OCI-LY1 (cell line): Measurements from ENCODE around the gene FHIT.

Experiments used
- H2AFZ ChIP-seq: fragments of 200-600 bp; sonication (generic), shearing (Covaris generic); 2 replicates; pipeline ENCODE4 v1.6.0; 2014; ENCODE audit warnings: antibody characterized with exemption, mild to moderate bottlenecking, low read length
- H3F3A ChIP-seq: fragments of 200-600 bp; sonication (generic), shearing (Covaris generic); 2 replicates; pipeline ENCODE4 v1.6.0; 2014; ENCODE audit warnings: mild to moderate bottlenecking, antibody characterized with exemption, low read length, moderate library complexity; ENCODE audit not compliant: insufficient read depth
- H3K27ac ChIP-seq: fragments of 200-600 bp; sonication (generic); 2 replicates; pipeline ENCODE4 v1.5.1; 2014; ENCODE audit warnings: low read length, mixed run types, mild to moderate bottlenecking, low read depth; ENCODE audit not compliant: poor library complexity, severe bottlenecking
- H3K27me3 ChIP-seq: fragments of 200-600 bp; sonication (generic); 2 replicates; pipeline ENCODE4 v1.6.0; 2014; ENCODE audit warnings: antibody characterized with exemption, mild to moderate bottlenecking, low read length, moderate library complexity; ENCODE audit not compliant: insufficient read depth
- H3K36me3 ChIP-seq: fragments of 200-600 bp; sonication (generic); 2 replicates; pipeline ENCODE4 v1.6.1; 2014; ENCODE audit warnings: mild to moderate bottlenecking, antibody characterized with exemption, low read length, moderate library complexity, mixed read lengths; ENCODE audit not compliant: insufficient read depth
- H3K4me1 ChIP-seq: fragments of 200-600 bp; sonication (generic); 2 replicates; pipeline ENCODE4 v1.5.1; 2014; ENCODE audit warnings: mild to moderate bottlenecking, low read length, moderate library complexity; ENCODE audit not compliant: insufficient read depth, severe bottlenecking
- H3K4me2 ChIP-seq: fragments of 200-600 bp; sonication (generic), shearing (Covaris generic); 2 replicates; pipeline ENCODE4 v1.6.1; 2014; ENCODE audit warnings: low read length
- H3K4me3 ChIP-seq: fragments of 200-600 bp; sonication (generic); 2 replicates; pipeline ENCODE4 v1.5.1; 2014; ENCODE audit warnings: low read length, low read depth, mild to moderate bottlenecking, mixed read lengths; ENCODE audit not compliant: poor library complexity, severe bottlenecking
- H3K79me2 ChIP-seq: fragments of 200-600 bp; shearing (Covaris generic); 2 replicates; pipeline ENCODE4 v1.6.1; 2016; ENCODE audit warnings: mixed run types, low read length, mixed read lengths; ENCODE audit not compliant: insufficient read depth
- H3K9ac ChIP-seq: fragments of 200-600 bp; sonication (generic), shearing (Covaris generic); 2 replicates; pipeline ENCODE4 v1.6.1; 2014; ENCODE audit warnings: mild to moderate bottlenecking, low read length, mixed read lengths
- H3K9me2 ChIP-seq: fragments of 200-600 bp; sonication (generic), shearing (Covaris generic); 2 replicates; pipeline ENCODE4 v1.6.1; 2014; ENCODE audit warnings: low read depth, mild to moderate bottlenecking, low read length, mixed read lengths
- H3K9me3 ChIP-seq: fragments of 200-600 bp; shearing (Covaris generic); 2 replicates; pipeline ENCODE4 v1.6.1; 2014; ENCODE audit warnings: low read length, mixed read lengths
- H4K20me1 ChIP-seq: fragments of 200-600 bp; sonication (generic), shearing (Covaris generic); 2 replicates; pipeline ENCODE4 v1.6.0; 2016; ENCODE audit warnings: mild to moderate bottlenecking, low read length; ENCODE audit not compliant: insufficient read depth
- CTCF ChIP-seq: fragments of 200-600 bp; sonication (generic), shearing (Covaris generic); IDR thresholded peaks from 2 replicates; pipeline ENCODE4 v1.5.1; 2017; ENCODE audit warnings: mild to moderate bottlenecking, antibody characterized with exemption, low read length, moderate library complexity, mixed read lengths
- EZH2 ChIP-seq: fragments of 200-600 bp; sonication (generic), shearing (Covaris generic); IDR thresholded peaks from 2 replicates; pipeline ENCODE4 v1.8.0; 2017; ENCODE audit warnings: borderline replicate concordance, mixed run types, mild to moderate bottlenecking, antibody characterized with exemption, low read length, moderate library complexity, mixed read lengths

Gene FHIT

DNA sequence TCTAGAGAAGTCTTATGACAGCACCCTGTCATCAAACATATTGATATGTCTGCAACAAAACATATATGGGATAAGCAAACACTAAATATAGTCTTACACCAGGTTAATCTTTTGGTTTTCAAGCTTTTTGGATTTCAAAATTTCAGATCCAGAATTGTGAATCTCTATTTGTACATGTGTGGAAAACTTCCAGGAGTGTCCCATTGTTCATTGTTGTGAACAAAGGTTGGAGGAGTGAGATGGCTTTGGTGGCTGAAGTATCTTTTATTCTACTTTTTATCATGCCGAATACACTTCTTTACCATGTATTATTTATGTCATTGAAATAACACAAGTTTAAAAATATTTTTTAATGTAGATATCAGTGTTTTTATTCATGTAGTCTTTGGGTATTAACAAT, 5.9 kb upstream of the FHIT start:
- H3K27ac ChIP-seq = no peak overlapping the region
- TF ChIP-seq EZH2 (no peak), CTCF (no peak)
- H3K4me3 ChIP-seq = no peak overlapping the region
- no peaks in the 10 kb centered on the region for H3K79me2 ChIP-seq
- H3K36me3 ChIP-seq = no peaks in the 10 kb centered on the region
- no peaks in the 10 kb centered on the region for H3F3A ChIP-seq
- H3K4me2 ChIP-seq = no peak overlapping the region
- H3K9me3 ChIP-seq = no peaks in the 10 kb centered on the region
- H4K20me1 ChIP-seq = no peaks in the 10 kb centered on the region
- peaks cover under 1% of the 10 kb centered on the region for H3K4me1 ChIP-seq
- no peak overlapping the region for H2AFZ ChIP-seq
- H3K27me3 ChIP-seq = no peaks in the 10 kb centered on the region
- H3K9me2 ChIP-seq = no peaks in the 10 kb centered on the region
- H3K9ac ChIP-seq = no peak overlapping the region

DNA sequence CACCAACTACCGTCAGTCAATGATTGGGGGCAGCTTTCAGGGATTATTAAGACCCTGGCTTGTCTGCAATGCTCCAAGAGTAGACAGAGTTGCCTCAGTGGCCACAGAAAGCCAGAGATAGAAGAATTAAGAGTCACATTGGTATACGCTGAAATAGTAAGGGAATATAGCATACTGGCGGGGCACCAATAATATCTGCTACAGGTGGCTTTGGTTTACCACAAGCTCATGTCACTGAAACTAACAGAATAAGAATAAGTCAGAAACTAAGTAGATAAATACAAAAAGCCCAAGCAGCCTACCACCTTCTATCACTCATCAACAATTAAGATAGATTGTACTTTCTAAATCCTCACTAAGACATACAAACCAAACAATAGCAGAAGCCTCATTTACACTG, 2.5 kb upstream of the FHIT start:
- Histone ChIP-seq H3K27ac (no peak overlapping the region), H4K20me1 (no peaks in the 10 kb centered on the region), H3K9me3 (no peaks in the 10 kb centered on the region), H3K4me1 (peaks cover 24% of the 10 kb centered on the region), H3K9me2 (no peaks in the 10 kb centered on the region), H3K36me3 (no peaks in the 10 kb centered on the region), H2AFZ (no peak overlapping the region), H3K27me3 (no peaks in the 10 kb centered on the region), H3K9ac (no peak overlapping the region), H3K4me2 (no peak overlapping the region), H3K79me2 (no peaks in the 10 kb centered on the region), H3K4me3 (no peak overlapping the region), H3F3A (no peaks in the 10 kb centered on the region)
- TF ChIP-seq CTCF (no peak), EZH2 (no peak)

DNA sequence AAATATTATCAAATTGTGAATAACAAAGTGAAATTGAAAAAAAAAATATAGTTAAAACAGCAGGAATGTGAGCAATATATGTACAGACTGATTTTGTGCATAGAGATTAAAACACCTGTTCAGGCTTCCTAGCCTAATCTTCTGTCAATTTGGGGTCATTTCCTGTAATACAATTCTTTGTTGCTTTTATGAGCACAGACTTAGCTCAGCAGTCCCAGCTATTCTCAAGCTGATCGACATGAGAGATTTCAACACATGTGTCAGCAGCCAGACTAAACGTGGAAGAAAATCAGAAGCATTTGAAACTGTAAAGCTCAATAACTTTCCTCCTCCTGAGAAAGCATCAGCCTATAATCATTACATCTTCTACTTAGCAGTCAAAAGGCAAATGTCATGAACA, 1.6 kb upstream of the FHIT start:
- no peaks in the 10 kb centered on the region for H3K9me2 ChIP-seq
- H3K9me3 ChIP-seq = no peaks in the 10 kb centered on the region
- no peak overlapping the region for H2AFZ ChIP-seq
- no peaks in the 10 kb centered on the region for H3K79me2 ChIP-seq
- H4K20me1 ChIP-seq = no peaks in the 10 kb centered on the region
- H3K27ac ChIP-seq = no peak overlapping the region
- no peak overlapping the region for H3K9ac ChIP-seq
- H3K4me3 ChIP-seq = no peak overlapping the region
- H3K4me1 ChIP-seq = peaks cover 24% of the 10 kb centered on the region
- no peak overlapping the region for H3K4me2 ChIP-seq
- no peaks in the 10 kb centered on the region for H3F3A ChIP-seq
- H3K36me3 ChIP-seq = no peaks in the 10 kb centered on the region
- H3K27me3 ChIP-seq = no peaks in the 10 kb centered on the region
- TF ChIP-seq CTCF (no peak), EZH2 (no peak)
